Ascending aorta (tissue), 2 donors: Measurements from ENCODE around the gene TUBB3. TPM values are rescaled to one million over a fixed set of nuclear protein-coding genes. Genes with fewer than 3 reads are reported as not detected.

Experiments
- DNase-seq, 2 donors: peaks; one replicate each; pipeline ENCODE4 v3.0.0-alpha.2; 2019; ENCODE audit warnings: low spot score in 2 of 2
- H3K27ac ChIP-seq, 2 donors: fragments of 200-600 bp; sonication (generic); one replicate each; pipeline ENCODE4 v1.5.1; 2016 to 2017; ENCODE audit warnings: mild to moderate bottlenecking in 1 of 2
- H3K27me3 ChIP-seq: fragments of 200-600 bp; sonication (generic); one replicate; pipeline ENCODE4 v1.5.1; 2017
- H3K36me3 ChIP-seq, 2 donors: fragments of 200-600 bp; sonication (generic); one replicate each; pipeline ENCODE4 v1.5.1; 2016
- H3K4me1 ChIP-seq, 2 donors: fragments of 200-600 bp; sonication (generic); one replicate each; pipeline ENCODE4 v1.5.1; 2016 to 2017; ENCODE audit warnings: mild to moderate bottlenecking in 1 of 2
- H3K4me3 ChIP-seq, 2 donors: fragments of 200-600 bp; sonication (generic); one replicate each; pipeline ENCODE4 v1.5.1; 2016 to 2017; ENCODE audit warnings: mild to moderate bottlenecking in 1 of 2
- H3K9me3 ChIP-seq, 2 donors: fragments of 200-600 bp; sonication (generic); one replicate each; pipeline ENCODE4 v1.5.1; 2016
- CTCF ChIP-seq, 3 experiments: fragments of 200-600 bp in 2 of 3; fragments of 450-650 bp in 1 of 3; sonication (generic) in 2 of 3; IDR thresholded peaks; one replicate each; pipeline ENCODE4 v1.5.1; 2016 to 2019; ENCODE audit warnings: antibody characterized with exemption in 3 of 3, mild to moderate bottlenecking in 1 of 3, moderate library complexity in 1 of 3
- intact Hi-C: fragments of 100-400 bp; cut with DNase I; formaldehyde crosslinking; loops from one replicate; pipeline ENCODE4 v1.15.1; 2023
- total RNA-seq: library from RNA; depleted of rRNA; stranded (reverse); fragments of >200 nt; gene quantifications from one replicate; pipeline ENCODE4 v1.1.0, GENCODE V29; 2016

TUBB3 gene
- total RNA-seq, 1 donor from 2014 or later, result 2.3 TPM

DNA sequence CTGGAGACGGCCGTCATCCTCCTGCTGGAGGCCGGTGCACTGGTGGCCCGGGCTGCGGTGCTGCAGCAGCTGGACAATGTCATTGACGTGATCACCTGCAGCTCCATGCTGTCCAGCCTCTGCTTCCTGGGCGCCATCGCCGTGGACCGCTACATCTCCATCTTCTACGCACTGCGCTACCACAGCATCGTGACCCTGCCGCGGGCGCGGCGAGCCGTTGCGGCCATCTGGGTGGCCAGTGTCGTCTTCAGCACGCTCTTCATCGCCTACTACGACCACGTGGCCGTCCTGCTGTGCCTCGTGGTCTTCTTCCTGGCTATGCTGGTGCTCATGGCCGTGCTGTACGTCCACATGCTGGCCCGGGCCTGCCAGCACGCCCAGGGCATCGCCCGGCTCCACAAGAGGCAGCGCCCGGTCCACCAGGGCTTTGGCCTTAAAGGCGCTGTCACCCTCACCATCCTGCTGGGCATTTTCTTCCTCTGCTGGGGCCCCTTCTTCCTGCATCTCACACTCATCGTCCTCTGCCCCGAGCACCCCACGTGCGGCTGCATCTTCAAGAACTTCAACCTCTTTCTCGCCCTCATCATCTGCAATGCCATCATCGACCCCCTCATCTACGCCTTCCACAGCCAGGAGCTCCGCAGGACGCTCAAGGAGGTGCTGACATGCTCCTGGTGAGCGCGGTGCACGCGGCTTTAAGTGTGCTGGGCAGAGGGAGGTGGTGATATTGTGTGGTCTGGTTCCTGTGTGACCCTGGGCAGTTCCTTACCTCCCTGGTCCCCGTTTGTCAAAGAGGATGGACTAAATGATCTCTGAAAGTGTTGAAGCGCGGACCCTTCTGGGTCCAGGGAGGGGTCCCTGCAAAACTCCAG, 3.4 kb upstream of the TUBB3 start:
- no peaks in the 10 kb centered on the region for H3K27me3 ChIP-seq
- H3K27ac ChIP-seq, result no peak overlapping the region
- intact Hi-C loops, result no loop called here
- H3K4me3 ChIP-seq, result no peak overlapping the region
- peaks cover 19 to 32% of the 10 kb centered on the region in 2 donors for H3K4me1 ChIP-seq
- no peaks in the 10 kb centered on the region for H3K36me3 ChIP-seq
- TF ChIP-seq CTCF (IDR thresholded peaks at IDR 0.05), result no peak
- H3K9me3 ChIP-seq, result no peaks in the 10 kb centered on the region
- no peak for DNase-seq

DNA sequence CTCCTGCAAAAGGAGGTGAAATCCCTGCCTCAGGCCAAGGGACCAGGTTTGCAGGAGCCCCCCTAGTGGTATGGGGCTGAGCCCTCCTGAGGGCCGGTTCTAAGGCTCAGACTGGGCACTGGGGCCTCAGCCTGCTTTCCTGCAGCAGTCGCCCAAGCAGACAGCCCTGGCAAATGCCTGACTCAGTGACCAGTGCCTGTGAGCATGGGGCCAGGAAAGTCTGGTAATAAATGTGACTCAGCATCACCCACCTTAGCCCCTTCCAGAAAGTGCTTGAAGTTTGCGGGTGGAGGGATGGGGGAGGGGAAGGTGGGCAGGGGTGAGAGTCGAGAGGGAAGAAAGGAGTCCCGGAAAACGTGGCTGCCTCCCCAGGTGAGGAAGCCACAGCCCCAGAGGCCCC, 2.4 kb upstream of the TUBB3 start:
- intact Hi-C loops, result no loop called here
- H3K9me3 ChIP-seq, result no peaks in the 10 kb centered on the region
- H3K27me3 ChIP-seq, result no peaks in the 10 kb centered on the region
- no peak for TF ChIP-seq CTCF (IDR thresholded peaks at IDR 0.05)
- DNase-seq, result no peak
- H3K27ac ChIP-seq, result peak overlapping the region; percentile 85
- no peaks in the 10 kb centered on the region for H3K36me3 ChIP-seq
- peaks cover 19 to 34% of the 10 kb centered on the region in 2 donors for H3K4me1 ChIP-seq
- H3K4me3 ChIP-seq, result no peak overlapping the region

DNA sequence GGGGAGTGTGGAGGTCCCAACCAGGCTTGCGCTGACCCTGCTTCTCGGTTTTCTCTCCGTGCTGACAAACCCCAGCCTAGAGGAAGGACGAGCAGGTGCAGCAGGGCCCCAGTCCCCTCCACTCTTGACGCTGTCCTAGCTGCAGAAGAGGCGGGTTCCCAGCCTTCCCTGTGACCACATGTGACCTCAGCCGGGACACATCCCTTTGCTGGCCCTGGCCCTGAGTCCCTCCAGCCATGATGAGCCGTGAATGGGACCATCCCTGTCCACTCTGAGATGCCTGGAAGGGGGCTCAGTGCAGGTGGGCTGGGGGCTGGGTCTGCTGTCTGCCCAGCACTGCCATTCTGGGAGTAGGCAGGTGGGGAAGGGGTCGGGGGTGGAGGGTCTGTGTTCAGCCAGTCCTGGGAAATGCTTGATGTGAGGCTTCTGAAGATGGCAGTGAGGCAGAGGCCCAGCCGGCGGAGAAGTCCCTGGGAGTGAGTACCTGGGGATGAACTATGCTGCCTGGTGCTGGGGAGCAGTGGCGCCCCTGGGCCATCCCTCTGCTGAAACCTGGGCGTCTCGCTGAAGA, 1.9 kb upstream of the TUBB3 start:
- no peak for DNase-seq
- H3K4me3 ChIP-seq, result peak overlapping the region in 1 of 2 donors; percentile 67
- no peaks in the 10 kb centered on the region for H3K36me3 ChIP-seq
- peaks cover 23 to 39% of the 10 kb centered on the region in 2 donors for H3K4me1 ChIP-seq
- TF ChIP-seq CTCF (IDR thresholded peaks at IDR 0.05), result no peak
- intact Hi-C loops, result no loop called here
- no peaks in the 10 kb centered on the region for H3K9me3 ChIP-seq
- H3K27ac ChIP-seq, result peak overlapping the region; percentile 85
- H3K27me3 ChIP-seq, result peaks cover 5% of the 10 kb centered on the region

GRCh38 chr16:89921702-89922476, 1.3 kb upstream of the TUBB3 start:
- Histone ChIP-seq H3K27ac (peak overlapping the region; percentile 85), H3K27me3 (peaks cover 7% of the 10 kb centered on the region), H3K4me3 (peak overlapping the region; percentile 64 to 67), H3K9me3 (no peaks in the 10 kb centered on the region), H3K36me3 (no peaks in the 10 kb centered on the region), H3K4me1 (peaks cover 26 to 43% of the 10 kb centered on the region in 2 donors)
- intact Hi-C loops, result loop anchor here (2.0 kb wide), 3 partner anchors 27 to 51 kb away; partner anchors contain the start of gene DEF8
- DNase-seq, result peak; percentile 74 to 92
- no peak for TF ChIP-seq CTCF (IDR thresholded peaks at IDR 0.05)

DNA sequence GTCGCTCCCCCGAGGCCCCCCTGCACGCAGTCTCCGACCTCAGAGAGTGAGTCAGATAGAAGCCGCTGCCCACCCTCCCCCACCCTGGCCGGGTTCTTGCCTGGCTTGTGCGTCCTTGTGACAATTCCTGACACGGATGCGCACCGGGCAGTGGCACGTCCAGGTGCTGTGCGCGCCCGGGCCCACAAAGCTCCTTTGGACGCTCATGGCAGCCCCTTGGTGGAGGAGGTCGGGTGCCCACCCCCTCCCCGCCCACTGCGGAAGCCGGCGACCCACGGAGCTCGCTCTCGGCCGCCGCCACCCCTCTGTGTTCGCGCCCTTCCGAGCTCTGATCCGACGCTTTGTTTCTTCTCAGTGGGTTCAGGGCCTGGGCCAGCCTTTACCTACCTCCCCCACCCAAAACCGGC, 662 bp upstream of the TUBB3 start:
- Histone ChIP-seq H3K27ac (peak overlapping the region; percentile 85), H3K27me3 (peaks cover 7% of the 10 kb centered on the region), H3K36me3 (no peaks in the 10 kb centered on the region), H3K9me3 (no peaks in the 10 kb centered on the region), H3K4me3 (peak overlapping the region; percentile 64 to 67), H3K4me1 (peaks cover 26 to 43% of the 10 kb centered on the region in 2 donors)
- intact Hi-C loops, result loop anchor here (2.0 kb wide), 3 partner anchors 26 to 50 kb away; partner anchors contain the start of gene DEF8
- DNase-seq, result peak; percentile 86 to 94
- no peak for TF ChIP-seq CTCF (IDR thresholded peaks at IDR 0.05)
